Right lung (tissue), 5 donors: ENCODE results near the gene RAPGEF2. TPM values are rescaled to one million over a fixed set of nuclear protein-coding genes. Genes with fewer than 3 reads are reported as not detected.
A peak's percentile ranks its signal among the peaks of the same experiment; 100 is the strongest.

Experiments
- DNase-seq, 2 donors: peaks; one replicate each; pipeline ENCODE4 v3.0.0-alpha.2; 2013
- polyA plus RNA-seq, 5 donors: library from polyadenylated mRNA; unstranded; fragments of 120-200 nt; gene quantifications; one replicate each; pipeline versions ENCODE4 v1.2.1 to v1.2.3, GENCODE V29; 2013; ENCODE audit warnings: inconsistent platforms in 1 of 5, low replicate concordance in 1 of 5; ENCODE audit not compliant: insufficient read length in 5 of 5, insufficient read depth in 1 of 5

RAPGEF2 gene
- polyA plus RNA-seq, 5 donors, result 29.6 to 47.5 (median 45.6) TPM

DNA sequence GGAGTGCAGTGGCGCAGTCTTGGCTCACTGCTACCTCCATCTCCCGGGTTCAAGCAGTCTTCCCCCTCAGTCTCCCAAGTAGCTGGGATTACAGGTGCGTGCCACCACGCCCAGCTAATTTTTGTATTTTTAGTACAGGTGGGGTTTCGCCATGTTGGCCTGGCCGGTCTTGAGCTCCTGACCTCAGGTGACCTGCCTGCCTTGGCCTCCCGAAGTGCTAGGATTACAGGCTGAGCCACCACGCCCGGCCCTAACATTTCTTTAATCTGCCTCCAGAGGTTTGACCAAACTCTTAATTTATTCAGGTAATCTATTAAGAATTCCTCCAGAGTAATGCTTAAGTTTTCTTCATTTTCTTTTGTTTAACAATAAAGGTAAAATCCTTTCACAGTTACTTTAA, 171.0 kb downstream of the RAPGEF2 start:
- no peak for DNase-seq

DNA sequence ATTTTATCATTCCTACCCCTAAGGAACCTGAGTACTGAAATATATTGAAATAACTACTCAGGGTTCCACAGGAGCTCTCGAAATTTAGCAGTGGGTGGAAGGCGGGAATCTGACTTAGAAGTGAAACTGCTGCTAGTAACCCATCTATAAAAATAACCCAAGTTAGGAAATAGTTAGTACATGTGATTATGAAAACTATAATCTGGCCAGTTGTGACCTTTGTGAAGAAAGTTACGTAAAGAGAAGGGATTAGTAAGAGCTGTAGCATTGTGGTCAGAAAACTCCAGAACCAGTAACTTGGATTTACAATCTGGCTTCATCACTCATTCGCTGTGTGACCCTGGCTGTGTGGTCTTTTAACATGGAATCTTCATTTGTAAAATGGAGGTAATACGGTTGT, 175.5 kb downstream of the RAPGEF2 start:
- no peak for DNase-seq

DNA sequence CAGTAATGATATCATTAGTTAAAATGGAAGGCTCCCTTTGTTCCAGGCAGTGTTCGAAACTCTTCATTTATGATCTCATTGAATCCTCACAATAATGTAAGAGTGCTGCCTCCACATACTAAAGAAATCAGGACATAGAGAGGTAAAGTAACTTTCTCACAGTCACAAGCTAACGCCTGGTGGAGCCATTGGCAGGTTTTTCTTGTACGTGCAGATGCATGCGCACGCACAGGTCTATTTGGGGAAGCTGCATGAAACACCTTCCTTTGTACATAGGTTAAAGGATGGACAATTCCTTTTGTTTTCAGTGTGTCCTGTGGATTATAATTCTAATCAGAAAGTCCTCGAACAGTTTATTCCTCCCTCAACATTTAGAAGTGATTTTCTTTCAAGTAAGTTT, 176.2 kb downstream of the RAPGEF2 start:
- no peak for DNase-seq

DNA sequence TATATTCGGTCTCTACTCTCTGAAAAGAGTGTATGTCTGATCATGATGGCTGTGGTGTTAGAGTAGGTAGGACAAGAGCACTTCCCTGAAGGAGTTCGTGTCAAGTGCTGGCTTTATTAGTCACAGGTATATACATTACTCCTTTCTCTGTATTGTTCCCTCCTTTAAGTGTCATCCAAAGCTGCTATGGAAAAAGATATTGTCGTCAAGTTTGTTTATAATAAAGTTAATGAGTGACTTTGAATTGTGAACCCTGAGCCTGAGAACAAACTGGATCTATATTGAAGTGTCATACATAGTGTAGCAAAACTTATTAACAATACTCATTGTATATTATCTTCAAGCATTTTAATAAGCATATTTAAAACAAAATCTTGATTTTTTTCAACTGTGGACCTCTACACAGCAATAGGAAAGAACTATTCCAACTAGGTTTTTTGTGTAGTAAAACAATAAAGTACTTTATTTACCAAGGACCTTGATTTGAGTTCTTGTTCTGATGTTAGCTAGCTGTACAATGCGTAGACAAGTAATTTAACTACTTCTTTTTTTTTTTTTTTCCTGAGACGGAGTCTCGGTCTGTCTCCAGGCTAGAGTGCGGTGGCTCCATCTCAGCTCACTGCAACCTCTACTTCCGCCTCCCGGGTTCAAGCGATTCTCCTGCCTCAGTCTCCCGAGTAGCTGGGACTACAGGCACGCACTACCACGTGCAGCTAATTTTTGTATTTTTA, 177.7 kb downstream of the RAPGEF2 start:
- DNase-seq, result no peak

DNA sequence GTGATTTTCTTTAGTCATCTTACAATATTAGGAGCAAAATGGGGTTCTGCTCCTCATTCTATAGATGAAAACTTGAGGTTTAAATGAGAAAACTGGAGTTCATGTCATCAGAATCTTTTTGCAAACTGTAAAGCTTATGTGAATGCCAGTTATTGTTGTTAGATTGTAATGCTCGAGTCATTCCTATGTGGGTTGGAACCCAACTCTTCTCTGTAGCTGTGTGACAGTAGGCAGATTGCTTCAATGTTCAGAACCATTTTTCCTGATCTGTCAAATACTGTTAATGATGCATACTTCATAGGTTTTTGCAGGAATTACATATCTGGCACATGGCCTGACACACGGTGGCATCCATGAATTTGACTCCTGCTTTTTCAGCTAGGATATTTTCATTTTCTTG, 178.9 kb downstream of the RAPGEF2 start:
- DNase-seq, result no peak

DNA sequence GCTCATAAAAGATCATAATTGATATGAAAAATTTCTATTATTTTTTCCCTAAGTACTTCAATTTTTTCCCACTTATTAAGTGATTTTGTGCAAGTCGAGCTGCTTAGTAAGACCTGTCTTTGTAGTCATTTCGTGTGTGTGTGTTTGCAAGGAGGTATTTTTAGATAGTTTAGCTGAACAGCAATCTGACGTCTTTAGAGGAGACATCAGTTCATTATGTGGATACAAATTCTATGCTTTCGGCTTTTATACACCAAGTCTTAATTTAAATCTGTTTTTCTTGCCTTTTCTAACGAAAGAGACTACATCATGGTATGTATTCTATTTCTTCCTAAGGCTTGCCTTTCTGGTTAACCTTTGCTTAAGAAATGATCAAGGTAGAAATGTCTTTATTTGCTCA, 179.4 kb downstream of the RAPGEF2 start:
- DNase-seq, result no peak

DNA sequence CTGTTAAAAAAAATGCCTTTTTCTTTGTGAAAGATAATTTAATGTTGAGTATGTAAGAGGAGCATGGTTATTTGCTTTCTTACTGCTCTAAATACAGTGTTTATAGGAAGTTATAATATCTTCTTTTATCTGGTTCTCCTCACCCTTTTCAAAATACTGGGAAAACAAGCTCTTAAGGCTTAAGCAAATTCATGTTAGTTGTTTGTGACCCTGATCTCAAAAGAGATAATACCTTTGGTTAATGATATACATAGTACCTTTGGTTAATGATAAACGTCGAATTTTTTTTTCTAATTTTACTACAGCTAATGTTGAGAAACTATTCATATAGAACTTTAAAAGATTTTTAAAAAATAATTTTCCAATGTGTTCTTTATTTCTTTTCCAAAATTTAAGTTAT, 180.1 kb downstream of the RAPGEF2 start:
- no peak for DNase-seq

DNA sequence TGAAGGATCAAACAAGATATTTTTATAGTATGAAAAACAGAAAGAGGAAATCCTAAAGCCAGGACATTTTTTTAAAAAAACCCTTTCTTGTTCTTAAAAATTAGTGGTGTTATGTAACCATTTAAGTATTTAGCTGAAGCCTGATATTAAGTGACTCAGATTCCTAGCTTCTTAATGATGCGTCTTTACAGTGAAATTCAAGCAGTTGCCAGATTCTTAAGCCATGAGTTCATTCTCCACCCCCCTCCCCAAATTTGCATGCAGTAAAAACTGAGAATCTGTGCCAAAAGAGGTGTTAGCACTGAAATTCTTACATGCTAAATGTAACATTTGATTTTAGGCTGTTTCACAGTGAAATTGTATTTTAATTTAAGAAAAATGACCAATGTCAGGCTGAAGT, 180.8 kb downstream of the RAPGEF2 start:
- DNase-seq, result peak; percentile 43

DNA sequence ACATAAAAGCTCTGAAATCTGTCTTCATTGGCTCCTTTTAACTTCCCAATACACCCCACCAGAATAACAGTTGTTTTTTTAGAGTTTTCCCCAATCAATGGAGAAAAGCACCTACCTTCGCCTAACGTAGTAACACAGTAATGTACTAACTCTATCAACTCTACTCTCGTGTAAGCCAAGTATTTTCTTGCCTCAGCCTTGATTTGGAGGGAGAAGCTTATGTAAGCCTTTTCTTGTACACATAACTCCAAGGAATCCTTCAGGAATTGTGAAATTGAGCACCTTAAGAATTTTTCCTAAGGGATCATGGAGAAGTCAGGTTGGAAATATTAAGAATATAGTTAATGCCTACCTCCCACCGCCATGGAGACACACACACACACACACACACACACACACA, 181.2 kb downstream of the RAPGEF2 start:
- no peak for DNase-seq

DNA sequence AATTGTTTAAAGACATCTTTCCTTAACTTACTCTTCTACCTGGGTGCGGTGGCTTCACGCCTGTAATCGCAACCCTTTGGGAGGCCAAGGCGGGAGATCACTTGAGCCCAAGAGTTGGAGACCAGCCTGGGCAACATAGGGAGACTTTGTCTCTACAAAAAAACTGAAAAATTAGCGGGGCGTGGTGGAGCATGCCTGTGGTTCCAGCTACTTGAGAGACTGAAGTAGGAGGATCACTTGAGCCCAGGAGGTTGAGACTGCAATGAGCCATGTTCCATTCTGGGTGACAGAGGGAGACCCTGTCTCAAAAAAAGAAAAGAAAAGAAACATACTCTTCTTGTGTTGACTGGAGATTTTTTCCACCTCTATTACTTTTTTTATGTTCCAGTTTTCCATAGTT, 181.9 kb downstream of the RAPGEF2 start:
- DNase-seq, result no peak

DNA sequence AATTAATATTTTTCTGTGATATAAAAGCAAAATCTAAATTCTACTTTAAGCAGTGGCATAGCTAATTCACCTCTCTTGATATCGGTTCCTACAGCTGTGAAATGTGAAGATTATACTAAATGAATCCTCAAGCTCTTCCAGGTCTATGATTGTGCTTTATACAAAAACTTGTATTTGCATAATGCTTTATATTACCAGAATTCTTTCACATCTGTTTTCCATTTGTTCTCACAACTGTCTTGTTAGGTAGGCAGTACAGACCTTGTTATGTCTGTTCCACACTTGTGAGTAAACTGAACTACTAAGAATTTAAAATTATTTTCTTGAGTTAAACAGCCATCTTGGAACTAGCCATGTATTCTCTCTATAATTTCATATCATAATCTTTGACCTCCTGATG, 184.9 kb downstream of the RAPGEF2 start:
- no peak for DNase-seq

DNA sequence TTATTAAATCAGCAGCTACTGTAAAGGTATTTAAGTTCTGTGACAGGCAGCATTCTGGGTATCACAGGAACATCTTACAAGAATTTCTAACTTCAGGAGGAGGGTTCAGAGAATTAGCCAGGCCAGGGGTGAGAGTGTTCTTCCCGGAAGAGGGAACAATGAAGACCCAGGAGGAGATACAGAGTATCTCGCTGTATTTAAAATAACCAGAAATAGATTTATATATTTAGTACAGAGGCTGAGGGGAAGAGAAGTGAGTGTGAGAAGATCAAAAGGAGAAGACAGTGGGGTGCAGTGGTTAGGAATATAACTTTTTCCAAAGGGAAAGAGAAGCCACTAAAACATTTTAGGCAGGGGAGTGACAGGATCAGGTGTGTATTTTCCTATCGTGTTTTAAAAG, 186.8 kb downstream of the RAPGEF2 start:
- DNase-seq, result no peak

DNA sequence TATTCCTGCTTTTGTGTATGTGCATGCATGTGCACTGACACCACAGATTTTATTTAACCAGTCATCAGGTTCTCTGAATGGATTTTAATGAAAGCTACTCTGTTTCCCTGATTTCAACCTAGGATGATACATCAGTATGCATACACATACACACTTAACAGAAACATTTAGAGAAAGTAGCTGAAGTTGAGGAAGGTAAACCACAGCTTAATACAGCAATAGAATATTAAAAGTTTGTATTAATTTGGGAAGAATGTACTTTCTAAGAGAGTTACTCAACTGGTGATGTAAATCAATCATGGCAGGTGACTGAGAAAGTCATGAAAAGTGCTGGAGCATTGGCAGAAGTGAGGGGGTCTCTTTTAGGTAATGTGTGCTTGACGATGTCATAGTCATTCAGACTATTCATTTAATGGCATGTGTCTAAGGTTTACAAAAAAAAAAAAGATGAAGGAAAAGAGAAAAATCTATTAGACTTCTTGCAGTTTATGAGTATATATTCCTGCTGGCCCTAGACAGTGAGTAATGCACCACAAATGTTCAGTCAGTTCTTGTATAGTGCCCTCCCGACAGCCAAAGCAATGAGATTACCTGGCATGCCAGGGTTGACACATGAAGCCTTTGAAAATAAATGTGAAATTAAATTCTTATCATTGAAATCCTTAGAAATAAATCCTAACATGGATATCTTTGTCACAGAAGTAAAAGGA, 187.6 kb downstream of the RAPGEF2 start:
- DNase-seq, result no peak

DNA sequence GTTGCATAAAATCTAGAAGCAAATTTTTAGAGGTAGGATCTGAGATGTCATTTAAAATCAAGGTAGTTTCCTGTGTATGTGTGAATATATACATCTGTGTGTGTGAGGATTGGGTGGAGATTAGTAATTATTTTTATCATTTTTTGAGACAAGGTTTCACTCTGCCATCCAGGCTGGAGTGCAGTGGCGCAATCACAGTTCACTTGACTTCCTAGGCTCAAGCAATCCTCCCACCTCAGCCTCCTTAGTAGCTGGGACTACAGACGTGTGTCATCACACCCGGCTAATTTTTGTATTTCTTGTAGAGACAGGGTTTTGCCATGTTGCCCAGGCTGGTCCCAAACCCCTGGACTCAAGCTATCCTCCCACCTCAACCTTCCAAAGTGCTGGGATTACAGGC, 188.3 kb downstream of the RAPGEF2 start:
- no peak for DNase-seq

DNA sequence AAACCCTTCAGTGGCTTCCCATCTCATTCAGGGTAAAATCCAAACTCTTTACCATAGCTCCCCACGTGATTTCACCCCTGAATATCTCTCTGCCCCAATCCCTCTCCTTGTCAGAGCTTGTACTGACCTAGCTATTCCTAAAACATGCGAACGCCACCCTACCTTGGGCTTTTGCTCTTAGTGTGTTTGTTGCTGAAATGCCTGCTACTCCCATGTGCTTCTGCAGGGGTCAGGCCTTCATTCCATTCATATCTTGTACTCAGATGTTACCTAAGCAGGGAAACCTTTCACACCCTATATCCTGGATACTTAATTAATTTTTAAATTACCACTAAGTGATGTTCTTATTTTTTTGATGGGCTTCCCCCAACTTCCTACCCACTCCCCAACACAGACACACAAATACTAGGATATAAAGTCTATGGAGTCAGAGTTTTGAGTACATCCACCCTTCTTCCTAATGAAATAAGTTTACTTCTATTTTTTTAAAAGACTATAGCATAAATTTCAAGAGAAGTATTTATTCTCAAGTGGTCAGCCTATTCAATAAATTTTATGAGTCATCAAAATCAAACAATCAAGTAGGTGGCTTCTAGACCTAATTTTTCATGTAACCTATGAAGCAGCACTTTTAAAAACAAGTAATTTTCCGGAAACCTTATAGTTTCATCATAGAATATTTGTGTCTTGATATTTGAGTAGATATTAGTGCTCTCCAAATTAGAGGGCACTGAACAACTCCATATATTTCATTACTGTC, 189.4 kb downstream of the RAPGEF2 start:
- DNase-seq, result no peak

DNA sequence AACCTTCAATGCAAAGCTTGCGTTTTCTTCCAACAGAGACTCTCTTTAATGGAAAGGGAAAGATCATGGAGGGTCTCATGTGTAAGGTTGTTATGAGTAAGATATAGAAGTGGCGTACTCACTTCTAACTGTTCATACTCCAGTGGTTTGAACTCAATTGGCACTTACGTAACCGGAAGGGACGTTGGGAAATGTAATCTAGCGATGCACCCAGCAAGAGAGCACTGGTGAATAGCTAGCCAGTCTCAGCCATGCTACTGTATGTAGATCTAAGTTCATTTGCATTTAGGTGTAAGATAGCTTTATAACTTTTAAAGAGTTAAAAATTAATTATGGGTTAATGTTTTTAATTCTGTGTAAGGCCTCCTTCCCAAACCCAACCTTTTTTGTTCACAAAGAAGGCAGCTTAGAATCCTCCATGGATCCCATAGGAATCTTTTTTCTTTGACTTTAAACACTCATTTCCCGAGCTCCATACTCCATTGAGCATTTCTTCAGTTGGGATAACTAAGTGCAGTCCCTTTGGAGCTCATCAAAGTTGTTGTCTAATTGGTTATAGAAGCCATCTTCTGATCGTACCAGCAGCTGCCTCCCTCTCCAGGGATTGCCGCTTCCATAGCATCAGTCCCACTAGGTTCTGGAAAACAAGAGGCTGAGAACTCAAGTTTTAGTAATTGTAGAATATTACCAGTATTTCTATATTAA, 191.1 kb downstream of the RAPGEF2 start:
- DNase-seq, result no peak

DNA sequence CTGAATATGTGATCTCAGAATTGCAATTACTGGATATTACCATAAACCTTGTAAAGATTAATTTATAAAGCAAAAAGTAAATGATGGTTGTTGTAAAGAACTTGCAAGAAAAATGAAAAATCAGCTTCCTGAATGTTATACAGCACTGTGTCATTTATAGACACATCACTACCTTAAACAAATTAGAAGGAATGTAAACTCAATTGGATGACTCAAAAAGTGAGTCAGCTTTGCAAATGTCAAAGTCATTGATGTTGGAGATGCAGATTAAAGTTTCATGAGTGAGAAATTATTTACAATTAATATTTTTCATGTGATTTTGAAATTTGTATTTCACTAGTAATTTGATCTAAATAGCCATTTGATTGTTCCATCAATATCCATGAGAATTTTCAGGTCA, 193.2 kb downstream of the RAPGEF2 start:
- no peak for DNase-seq

DNA sequence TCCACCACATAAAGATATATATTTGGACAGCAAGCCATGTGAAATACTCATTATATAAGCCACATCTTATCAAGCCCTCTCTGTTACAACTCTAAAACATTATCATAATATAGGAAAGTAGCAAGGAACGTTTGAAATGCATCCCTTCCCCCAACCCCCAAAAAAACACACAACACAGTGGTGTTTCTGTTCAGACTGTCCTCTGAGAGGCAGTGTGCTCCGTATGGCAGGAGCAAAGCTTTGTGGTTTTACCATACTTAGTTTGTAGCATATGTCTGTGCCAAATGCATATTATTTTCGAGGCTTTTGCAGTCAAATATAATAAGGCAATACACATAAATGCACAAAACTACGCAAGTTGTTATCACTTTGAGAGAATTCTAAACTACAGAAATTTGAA, 194.2 kb downstream of the RAPGEF2 start:
- no peak for DNase-seq

DNA sequence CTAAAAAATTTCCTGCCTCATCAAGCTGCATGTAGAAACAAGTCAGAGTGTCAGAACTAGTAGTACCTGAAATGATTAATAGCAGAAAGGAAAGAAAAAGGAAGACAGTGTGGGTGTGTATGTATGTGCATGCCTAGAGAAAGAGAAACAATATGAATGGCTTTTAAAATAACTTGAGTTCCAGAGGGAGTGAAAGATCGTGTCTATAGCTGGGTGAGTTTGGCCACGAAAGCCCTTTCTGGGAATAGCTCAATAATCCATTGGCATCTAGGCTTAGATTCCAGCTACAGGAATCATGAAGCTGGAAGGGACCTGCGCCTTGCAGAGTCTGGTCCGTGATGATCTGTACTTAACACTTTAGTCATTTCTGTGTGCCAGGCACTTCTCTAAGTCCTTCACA, 195.6 kb downstream of the RAPGEF2 start:
- DNase-seq, result no peak

DNA sequence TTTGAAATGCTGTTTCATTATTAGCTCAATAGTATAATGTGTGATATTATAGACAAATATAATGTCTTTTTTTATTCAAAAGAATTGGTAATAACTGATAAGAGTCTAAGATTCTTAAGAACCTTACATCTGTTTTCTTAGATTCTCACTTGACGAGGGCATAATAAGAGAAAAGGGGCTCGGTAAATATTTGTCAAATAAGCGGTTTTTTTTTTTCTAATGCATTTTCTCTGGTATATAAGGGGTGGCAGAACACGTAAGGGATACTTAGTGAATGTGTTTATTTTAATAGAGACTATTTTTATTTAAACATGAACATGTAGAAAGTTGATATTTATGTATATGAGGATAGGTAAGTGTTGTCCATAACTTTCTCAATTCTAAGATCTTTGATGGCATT, 200.6 kb downstream of the RAPGEF2 start:
- no peak for DNase-seq

DNA sequence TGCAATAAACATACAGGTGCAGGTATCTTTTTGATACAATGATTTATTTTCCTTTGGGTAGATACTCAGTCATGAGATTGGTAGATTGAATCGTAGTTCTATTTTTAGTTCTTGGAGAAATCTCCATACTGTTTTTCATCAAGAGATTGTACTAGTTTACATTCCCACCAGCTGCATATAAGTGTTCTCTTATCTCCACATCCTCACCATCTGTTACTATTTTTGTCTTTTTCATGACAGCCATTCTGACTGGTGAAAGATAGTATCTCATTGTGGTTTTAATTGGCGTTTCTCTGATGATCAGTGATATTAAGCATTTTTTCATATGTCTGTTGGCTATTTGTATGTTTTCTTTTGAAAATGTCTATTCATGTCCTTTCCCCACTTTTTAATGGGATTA, 202.2 kb downstream of the RAPGEF2 start:
- DNase-seq, result no peak

DNA sequence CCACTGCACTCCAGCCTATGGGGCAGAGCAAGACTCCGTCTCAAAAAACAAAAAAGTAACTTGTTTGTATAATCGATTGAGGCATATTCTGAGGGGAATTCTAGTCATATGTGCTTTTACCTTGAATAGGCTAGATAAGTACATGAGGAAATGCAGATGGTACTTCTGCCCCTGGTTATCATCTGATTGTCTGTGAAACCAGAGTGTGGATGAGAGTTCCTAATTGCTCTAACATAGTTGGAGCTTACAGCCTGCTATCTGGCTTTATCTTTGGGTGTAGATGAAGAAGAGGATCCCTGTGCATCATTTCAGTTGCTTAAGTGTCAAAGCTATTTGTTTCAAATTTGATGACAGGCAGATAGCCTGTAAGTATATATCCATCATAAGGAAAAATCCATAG, 205.1 kb downstream of the RAPGEF2 start:
- no peak for DNase-seq
